GM12875 (cell line): Measurements from ENCODE around the gene GGTA1.

Source experiments
- H3K4me3 ChIP-seq: one replicate; pipeline ENCODE4 v1.5.1; 2011; ENCODE audit warnings: low read depth, low read length, control low read depth
- CTCF ChIP-seq: IDR thresholded peaks from 2 replicates; pipeline ENCODE4 v1.5.1; 2011; ENCODE audit warnings: low read depth, mild to moderate bottlenecking, control low read depth, inconsistent platforms, low read length, moderate library complexity, borderline replicate concordance; ENCODE audit not compliant: insufficient read depth

The GGTA1 gene

GRCh38 chr9:121499427-121500164 lies at the start of gene GGTA1:
Gene GGTA1 (minus strand): TSS chr9:121499844. CDS start chr9:121467922, 31,922 bp downstream.
- TF ChIP-seq CTCF: no peak
- peak within 1 kb of the TSS; percentile 29 for H3K4me3 ChIP-seq

DNA sequence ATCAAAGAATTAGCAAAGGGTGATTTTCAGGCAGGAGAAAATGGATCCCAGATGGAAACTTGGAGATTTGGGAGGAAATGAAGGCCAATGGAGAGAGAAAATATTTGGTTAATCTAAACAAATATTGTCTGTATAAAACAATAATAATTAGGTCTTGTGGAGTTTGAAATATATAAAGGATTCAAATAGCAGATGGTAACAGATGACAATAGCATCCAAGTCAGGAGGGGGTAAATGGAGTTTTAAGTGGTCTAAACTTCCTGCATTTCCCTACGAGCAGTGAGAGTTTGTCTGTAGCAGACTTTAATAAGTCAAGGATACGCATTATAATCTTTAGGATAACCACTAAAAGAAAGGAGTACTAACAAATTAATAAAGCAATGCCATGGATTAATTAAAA lies 49.0 kb upstream of the GGTA1 start:
- no peak for TF ChIP-seq CTCF
- H3K4me3 ChIP-seq: no peak overlapping the region

DNA sequence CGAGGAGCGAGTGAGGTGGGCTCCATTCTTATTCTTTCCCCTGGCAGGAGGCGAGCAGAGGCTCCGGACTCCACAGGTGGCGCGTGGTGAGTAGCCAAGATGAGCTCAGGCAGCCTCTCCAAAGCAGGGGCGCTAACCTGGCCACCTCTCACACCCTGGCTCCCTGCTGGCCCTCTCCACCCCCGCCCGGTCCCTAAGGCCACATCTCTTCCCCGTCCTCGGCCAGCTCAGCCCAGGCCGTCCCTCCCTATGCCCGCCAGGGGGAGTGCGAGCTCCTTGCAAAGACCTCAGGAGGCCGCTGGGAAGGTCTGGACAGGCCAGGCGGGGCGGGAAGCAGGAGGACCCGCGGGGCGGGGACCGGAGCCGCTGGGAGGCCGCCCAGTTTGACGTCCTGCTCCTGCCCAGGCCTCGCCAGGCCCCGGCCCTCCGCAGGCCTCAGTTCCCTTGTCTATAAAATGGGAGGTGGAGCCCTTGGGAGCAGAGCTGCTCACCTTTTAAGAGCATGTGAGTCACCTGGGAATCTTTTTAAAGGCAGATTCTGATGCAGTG lies 46.3 kb upstream of the GGTA1 start:
- TF ChIP-seq CTCF: peak; percentile 95
- no peak overlapping the region for H3K4me3 ChIP-seq

GRCh38 chr9:121545150-121545874 lies 45.7 kb upstream of the GGTA1 start:
- no peak overlapping the region for H3K4me3 ChIP-seq

DNA sequence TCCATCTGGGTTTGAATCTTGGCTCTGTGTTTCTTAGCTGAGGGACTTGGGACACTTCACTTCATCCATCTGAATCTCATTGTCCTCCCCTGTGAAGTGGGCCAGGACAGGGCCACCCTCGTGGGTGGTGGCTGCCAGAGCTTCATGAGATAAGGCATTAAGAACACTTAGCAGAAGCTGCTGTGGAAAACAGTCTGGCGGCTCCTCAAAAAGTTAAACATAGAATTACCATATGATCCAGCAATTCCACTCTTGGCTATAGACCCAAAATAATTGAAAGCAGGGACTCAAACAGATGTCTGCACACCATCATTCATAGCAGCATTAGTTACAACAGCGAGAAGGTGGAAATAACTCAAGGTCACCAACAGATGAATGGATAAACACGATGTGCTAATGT lies 42.4 kb upstream of the GGTA1 start:
- H3K4me3 ChIP-seq: no peak overlapping the region
- no peak for TF ChIP-seq CTCF

More at GRCh38 chr9:121545150-121545874, 45.7 kb upstream of the GGTA1 start:
- TF ChIP-seq CTCF: no peak

GRCh38 chr9:121541256-121541655 lies 41.6 kb upstream of the GGTA1 start:
- TF ChIP-seq CTCF: no peak
- H3K4me3 ChIP-seq: no peak overlapping the region

- TF ChIP-seq CTCF: no peak
These were observed 38.6 kb upstream of the GGTA1 start for GRCh38 chr9:121538221-121538620.

More at GRCh38 chr9:121538221-121538620, 38.6 kb upstream of the GGTA1 start:
- H3K4me3 ChIP-seq: no peak overlapping the region
